ENCODE results near the gene RBFOX2.
"Not testable (repeated sequence)": the region's sequence is repeated elsewhere in the genome, so short reads cannot be mapped to it uniquely, and the experiment has no call there.

DNA sequence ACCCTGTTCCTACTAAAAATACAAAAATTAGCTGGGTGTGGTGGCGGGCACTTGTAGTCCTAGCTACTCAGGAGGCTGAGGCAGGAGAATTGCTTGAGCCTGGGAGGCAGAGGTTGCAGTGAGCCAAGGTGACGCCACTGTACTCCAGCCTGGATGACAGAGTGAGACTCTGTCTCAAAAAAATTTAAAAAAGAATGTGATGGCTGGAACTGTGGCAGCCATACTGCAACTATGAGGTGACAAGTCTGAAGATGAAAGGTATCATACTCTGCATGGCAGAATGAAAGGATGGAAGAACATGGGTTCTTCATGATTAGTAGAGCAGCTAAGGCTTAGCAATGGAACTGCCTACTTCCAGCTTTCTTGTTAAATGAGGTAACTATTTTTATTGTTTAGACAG, 42.0 kb upstream of the RBFOX2 start:
- TF ChIP-seq, protein P1, sequence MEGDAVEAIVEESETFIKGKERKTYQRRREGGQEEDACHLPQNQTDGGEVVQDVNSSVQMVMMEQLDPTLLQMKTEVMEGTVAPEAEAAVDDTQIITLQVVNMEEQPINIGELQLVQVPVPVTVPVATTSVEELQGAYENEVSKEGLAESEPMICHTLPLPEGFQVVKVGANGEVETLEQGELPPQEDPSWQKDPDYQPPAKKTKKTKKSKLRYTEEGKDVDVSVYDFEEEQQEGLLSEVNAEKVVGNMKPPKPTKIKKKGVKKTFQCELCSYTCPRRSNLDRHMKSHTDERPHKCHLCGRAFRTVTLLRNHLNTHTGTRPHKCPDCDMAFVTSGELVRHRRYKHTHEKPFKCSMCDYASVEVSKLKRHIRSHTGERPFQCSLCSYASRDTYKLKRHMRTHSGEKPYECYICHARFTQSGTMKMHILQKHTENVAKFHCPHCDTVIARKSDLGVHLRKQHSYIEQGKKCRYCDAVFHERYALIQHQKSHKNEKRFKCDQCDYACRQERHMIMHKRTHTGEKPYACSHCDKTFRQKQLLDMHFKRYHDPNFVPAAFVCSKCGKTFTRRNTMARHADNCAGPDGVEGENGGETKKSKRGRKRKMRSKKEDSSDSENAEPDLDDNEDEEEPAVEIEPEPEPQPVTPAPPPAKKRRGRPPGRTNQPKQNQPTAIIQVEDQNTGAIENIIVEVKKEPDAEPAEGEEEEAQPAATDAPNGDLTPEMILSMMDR (IDR thresholded peaks at IDR 0.05; ENCODE audit: low read depth, low read length, missing input control) = not testable (repeated sequence)
- TF ChIP-seq TAF1 (conservative IDR thresholded peaks at IDR 0.05) = not testable (repeated sequence)
